PC-3 (cell line): ENCODE data around the gene CCNE1.

Experiments
- CTCF ChIP-seq: fragments of 300-600 bp; sonication (generic); conservative IDR thresholded peaks from 2 replicates; pipeline ENCODE4 v1.5.1; 2017; ENCODE audit warnings: antibody characterized with exemption, low read depth, mild to moderate bottlenecking, low read length
- EZH2 ChIP-seq: fragments of 300-600 bp; sonication (generic); IDR thresholded peaks from one replicate; pipeline ENCODE4 v1.6.1; 2017; ENCODE audit warnings: antibody characterized with exemption, mild to moderate bottlenecking, low read length; ENCODE audit not compliant: unreplicated experiment
- EZH2phosphoT487 ChIP-seq: fragments of 300-600 bp; sonication (generic); IDR thresholded peaks from 2 replicates; pipeline ENCODE4 v1.6.1; 2018; ENCODE audit warnings: mild to moderate bottlenecking, antibody characterized with exemption, low read length, borderline replicate concordance

- TF ChIP-seq CTCF: no peak
- no peak for TF ChIP-seq EZH2
- no peak for TF ChIP-seq EZH2phosphoT487
Measured at GRCh38 chr19:29793116-29793727, 18.6 kb upstream of the CCNE1 start.
